CD4-positive, alpha-beta T cell treated with Interleukin-10 for 1 hour (primary cell): ENCODE measurements around the gene LINGO4.

Experiments
- DNase-seq: peaks from one replicate; pipeline ENCODE4 v3.0.0-alpha.2; 2020

LINGO4 gene

DNA sequence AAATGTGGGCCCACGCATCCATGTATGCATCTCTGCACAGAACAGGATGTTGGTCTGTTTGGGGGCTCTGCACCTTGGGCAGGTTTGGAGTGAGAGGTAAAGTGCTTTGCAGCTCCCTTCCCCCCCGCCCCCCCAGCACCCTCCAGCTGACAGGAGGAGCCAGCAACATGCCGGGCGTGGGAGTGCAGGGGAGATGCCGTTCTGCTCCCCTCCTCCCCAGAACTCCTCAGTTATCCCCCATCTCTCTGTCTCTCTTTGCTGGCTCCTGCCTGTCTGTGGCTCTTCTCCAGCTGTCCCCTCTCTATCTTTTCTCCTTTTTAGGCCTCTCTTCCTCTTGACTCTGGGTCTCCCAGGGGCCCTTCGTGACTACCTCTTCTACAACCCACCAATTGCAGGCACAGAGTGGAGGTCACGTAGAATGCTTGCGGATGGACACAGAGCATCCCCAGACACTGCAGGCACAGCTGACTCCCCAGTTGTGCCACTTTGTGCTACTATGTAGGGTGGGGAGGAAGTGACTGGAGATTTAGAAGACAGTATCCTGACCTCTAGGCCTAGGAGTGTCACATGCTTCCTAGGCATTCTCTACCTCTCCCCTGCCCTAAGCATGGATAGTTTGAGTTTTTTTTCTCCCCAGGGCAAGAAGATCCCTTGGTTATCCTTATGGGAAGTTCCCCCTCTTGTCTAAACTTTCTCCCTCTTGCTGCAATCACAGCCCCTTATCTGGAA lies 28.1 kb upstream of the LINGO4 start:
- no peak for DNase-seq

DNA sequence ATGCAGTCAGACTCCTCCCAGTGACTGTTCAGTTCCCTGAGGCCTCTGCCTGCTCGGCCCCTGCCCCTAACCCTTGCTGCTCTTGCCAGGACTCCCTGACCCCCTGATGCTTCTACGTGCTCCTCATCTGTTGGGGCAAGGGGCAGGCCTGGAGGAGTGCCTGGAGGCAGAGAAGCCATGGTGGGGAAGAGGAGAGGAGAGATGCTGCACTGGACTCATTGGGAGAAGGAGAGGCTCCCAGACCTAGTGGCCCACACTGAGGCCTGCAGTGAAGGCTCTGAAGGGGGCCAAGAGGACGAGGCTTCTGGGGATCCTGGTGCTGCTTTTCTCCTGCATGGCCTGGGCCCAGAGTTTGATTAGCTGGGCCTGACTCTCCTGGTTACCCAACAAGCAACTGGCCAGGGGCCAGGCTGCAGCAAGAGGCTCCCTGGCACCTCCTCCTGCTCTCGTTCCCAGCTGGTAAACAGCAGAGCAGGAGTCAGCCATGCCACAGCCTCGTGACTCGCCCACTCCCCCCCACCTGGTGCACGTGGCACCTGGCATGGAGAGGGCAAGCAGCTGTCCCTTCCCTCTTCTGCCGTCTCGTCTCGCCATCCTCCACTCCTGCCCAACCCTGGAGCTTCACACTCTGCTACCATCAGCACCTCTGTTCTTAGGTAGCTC lies 27.2 kb upstream of the LINGO4 start:
- no peak for DNase-seq

DNA sequence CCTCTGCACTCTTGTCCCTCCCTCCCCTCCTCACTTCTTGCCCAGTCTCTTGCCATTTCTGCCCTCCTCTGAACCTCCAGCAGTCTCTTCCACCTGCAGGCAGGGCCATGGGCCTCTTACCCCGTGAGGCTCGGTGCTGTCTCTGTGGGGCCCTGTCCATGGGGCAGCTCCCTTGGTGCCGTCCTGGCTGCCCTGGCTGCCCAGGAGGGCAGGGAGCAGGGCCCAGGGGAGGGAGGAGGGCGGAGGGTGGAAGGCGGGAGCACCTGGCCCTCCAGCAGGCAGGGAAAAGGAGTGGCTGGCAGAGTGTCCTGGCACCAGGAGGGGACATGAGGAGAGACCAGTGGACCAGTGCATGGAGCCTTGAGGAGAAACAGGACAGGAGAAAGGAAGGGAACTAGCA lies 26.4 kb upstream of the LINGO4 start, which contains the start of gene RORC:
Gene RORC, minus strand, starts transcription at position 198 of the 400 bp plus-strand sequence. Its CDS starts 38 bp downstream, at position 160.
- DNase-seq = no peak

DNA sequence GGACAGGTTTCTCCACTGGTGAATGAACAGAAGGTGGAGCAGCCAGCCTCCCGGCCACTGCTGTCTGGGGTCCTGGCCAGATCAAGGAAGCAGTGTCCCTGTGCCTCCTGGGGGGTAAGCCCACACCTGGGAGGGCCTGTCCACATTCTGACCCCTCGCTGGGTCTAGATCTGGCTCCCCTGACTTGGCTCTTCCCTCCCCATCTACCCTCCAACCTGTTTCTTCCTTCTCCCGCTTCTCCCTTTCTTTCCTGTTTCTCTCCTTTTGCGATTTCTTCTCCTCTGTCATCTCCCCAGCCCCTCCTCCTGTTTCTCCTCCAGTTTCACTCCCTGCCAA lies 26.0 kb upstream of the LINGO4 start:
- DNase-seq = no peak

GRCh38 chr1:151830055-151830454 lies 24.8 kb upstream of the LINGO4 start:
- no peak for DNase-seq

GRCh38 chr1:151829352-151830046 lies 24.3 kb upstream of the LINGO4 start:
- DNase-seq = no peak

- DNase-seq = no peak
Measured at GRCh38 chr1:151828921-151829320, 23.7 kb upstream of the LINGO4 start.

DNA sequence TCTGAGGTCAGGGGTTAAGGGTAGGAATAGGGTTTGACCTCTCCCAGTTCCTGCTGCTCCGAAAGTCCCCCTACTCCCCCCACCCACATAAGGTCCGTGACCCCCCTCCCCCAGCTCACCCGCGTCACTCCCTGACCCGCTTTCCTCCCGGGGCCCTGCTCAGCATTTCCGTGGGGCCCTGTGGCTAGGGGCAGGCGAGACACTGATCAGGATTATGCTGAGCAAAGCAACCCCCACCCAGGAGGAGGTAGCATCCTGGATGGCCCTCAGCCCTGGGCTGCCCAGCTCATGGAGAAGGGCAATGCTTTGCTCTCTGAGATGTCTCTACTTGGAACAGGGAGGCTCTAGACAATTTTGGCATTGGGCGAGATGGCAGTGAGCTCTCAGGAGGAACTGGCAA lies 22.6 kb upstream of the LINGO4 start:
- DNase-seq = no peak

DNA sequence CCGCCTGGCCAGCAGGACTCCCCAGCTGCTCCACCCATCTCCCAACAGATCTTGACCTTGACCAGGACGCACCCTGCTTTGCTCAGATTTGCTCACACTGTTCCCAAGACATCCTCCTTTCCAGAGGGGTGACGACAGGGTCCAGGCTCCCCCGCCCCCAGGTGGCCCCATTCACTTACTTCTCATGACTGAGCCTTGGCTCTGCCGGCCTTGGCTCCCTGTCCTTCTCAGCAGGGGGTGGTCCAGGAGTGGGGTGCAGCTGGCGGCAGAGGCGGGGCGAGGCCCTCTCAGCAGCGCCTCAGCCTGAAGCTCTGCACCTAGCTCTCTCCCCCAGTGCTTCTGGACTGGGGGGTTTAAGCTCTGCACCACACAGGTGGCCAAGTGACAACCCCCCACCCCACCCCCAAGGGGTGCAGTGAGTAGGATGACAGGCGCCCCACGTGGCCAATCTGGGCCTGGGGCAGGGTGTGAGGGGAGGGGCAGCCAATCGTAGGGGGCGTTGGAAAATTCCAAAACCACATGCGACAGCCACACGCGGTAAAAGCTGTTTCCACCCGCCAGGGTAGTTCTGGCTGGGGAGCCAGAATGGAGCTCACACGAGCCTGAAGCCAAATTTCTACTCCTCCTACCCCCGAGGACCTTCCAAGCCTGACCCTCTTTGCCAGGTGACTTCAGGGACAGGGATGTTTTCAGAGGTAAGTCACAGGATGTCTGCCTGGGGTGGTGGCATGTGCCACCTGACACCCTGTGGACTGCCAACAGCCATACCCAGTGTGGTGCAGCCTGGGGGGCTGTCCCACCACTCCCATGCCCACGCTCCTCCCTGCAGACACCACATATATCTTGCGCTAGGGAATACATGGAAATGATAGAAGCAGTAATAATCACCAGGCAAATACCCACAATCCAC lies 20.8 kb upstream of the LINGO4 start:
- peak; percentile 42 for DNase-seq

DNA sequence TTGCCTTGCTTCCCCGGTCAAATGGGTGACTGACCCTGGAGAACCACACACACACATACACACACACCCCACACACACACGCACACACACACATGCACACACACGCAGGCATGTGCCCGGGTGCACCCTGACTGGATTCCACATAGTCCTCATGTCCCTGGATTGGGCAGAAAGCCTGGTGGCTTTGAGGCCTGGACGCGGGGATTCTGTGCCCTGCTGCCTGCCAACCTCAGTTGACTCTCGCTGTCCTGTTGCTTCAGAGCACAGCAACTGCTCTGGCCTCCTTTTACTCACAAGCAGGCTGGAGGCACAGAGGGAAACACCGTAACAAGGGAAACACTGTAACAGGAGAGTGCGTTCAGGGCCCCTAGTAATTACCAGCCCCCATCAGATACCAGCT lies 20.0 kb upstream of the LINGO4 start:
- DNase-seq = no peak

- no peak for DNase-seq
Measured at GRCh38 chr1:151823175-151823574, 18.0 kb upstream of the LINGO4 start.

- no peak for DNase-seq
Measured at GRCh38 chr1:151822404-151822803, 17.2 kb upstream of the LINGO4 start.

DNA sequence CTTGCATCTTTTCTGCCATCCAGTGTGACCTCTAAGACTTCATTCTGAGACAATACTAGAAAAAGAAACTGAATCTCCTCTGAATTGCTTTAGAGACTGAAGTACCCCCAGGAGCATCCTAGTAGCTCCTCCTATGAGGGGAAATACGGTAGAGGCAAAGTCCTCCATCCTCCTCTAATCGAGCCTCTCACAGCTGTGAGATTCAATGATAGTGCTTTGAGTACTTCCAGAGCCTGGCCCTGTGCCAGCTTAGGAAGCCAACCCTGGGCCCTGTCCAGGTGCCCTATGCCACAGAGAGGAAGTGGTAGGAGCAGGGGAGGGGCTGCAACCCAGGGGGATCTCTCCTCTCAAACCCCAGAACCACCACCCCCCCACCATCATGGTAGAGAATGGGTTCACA lies 15.7 kb upstream of the LINGO4 start:
- DNase-seq = peak; percentile 39

DNA sequence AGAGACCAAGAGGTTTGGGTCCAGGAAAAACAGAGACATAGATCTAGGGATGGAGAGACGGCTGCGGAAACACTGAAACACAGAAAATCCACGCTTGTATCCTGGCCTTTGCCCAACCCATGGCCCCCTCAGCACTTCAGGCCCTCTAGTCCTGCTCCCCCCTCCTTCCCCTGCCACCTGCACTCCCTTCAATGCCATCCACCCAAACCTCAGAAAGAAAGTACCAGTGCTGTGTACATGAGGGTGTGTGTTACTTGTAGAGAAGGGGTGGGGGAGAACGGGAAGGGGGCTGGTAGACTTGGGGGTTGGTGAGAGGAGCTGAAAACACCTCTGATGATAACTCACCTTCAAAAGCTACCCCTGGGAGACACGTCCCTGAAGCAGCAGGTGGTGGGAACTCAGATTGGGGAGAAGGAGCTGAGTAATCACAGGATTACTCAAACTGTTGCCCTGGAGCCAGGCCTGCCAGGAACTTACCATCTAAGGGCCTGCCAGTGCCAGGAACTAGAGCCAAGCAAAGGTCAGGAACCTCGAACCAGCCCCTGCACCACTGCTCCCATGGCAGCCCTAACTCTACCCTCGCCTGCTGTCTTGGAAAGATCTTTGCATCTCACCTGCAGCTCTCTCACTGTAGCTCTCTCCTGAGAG lies 14.9 kb upstream of the LINGO4 start:
- no peak for DNase-seq

GRCh38 chr1:151819227-151819835 lies 14.1 kb upstream of the LINGO4 start:
- no peak for DNase-seq

GRCh38 chr1:151817353-151817730 lies 12.1 kb upstream of the LINGO4 start:
- no peak for DNase-seq

- no peak for DNase-seq
Measured at GRCh38 chr1:151816548-151817352, 11.5 kb upstream of the LINGO4 start.

GRCh38 chr1:151815716-151816327 lies 10.6 kb upstream of the LINGO4 start:
- peak; percentile 63 for DNase-seq

GRCh38 chr1:151814971-151815545 lies 9.8 kb upstream of the LINGO4 start:
- no peak for DNase-seq

GRCh38 chr1:151814426-151814825 lies 9.2 kb upstream of the LINGO4 start:
- DNase-seq = no peak
